ENCODE measurements around the gene HSD11B2.
"Not testable (repeated sequence)": the region's sequence is repeated elsewhere in the genome, so short reads cannot be mapped to it uniquely, and the experiment has no call there.

HSD11B2 gene

DNA sequence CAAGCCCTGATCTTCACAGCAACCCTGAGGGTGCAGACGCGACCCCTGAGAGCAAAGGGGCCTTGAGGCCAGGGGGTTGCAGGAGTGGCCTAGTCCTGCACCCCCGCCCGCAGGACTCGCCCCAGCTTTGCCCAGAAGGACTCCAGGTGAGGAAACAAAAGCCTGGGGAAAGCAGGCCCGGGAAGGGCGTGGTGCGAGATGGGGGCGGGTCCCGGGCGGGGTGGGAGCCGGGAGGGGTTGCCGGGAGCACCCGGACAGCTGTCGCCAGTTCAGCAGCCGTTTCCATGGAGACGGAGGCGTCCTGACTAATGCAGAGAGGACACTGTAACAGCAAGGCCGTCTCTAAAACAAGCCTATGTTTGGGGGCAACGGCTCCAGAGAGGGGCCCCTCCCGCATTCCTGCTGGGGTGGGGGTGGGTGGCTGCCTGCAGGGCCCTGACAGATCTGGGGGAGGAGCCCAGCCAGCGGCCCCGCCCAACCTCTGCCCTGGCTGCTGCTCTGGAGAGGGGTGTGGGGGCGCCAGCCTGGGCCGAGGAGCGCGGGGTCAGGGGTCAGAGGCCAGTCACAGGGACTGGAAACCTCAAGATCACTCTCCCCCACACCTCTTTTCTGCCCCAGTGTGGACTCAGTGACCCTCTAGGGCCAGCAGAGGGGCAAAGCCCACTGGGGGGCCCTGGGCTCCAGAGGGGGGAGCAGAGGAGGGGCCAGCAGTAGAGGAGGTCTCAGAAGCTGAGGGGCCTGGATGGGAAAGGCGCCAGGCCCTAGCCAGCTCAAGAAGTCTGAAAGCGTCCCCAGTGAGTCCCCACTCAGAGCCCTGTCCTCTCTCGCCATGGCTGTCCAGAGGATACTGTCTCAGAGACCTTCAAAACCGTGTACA lies 34.5 kb upstream of the HSD11B2 start:
- peak; percentile 92 for DNase-seq

GRCh38 chr16:67397036-67397801 lies 33.7 kb upstream of the HSD11B2 start:
- no peak for DNase-seq

DNA sequence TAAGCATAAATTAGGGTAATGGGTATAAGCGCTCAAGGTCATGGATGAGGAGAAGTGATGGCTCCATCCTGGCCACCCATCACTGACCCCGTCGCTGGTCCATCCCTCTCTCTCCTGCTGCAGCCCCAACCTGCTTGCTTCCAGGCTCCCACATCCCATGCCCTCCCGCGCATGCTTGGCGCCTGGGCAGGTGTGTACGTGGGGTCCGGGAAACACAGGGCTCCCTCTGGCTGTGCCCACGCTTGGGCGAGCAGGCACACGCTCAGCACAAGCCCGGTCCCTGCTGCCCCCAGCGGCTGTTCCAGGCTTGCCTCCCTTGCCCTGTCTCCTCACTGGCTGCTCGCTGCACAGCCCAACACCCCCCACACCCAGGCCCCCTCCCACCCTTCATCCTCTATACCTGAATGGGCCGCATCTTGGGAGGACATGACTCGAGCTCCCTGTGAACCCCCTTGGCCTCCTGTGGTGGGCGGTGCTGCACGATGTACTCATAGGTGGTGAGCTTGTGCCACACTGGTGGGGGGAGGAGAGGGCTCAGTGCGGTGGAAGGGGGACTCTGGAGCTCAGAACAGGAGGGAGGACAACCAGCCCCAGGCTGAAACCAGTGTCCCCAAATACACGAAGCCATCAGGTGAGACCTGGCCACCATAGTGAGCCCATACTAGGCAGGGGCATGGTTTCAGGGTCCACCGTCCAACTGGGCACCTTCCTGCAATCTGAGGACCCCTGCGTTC lies 32.9 kb upstream of the HSD11B2 start:
- DNase-seq: peak; percentile 54

DNA sequence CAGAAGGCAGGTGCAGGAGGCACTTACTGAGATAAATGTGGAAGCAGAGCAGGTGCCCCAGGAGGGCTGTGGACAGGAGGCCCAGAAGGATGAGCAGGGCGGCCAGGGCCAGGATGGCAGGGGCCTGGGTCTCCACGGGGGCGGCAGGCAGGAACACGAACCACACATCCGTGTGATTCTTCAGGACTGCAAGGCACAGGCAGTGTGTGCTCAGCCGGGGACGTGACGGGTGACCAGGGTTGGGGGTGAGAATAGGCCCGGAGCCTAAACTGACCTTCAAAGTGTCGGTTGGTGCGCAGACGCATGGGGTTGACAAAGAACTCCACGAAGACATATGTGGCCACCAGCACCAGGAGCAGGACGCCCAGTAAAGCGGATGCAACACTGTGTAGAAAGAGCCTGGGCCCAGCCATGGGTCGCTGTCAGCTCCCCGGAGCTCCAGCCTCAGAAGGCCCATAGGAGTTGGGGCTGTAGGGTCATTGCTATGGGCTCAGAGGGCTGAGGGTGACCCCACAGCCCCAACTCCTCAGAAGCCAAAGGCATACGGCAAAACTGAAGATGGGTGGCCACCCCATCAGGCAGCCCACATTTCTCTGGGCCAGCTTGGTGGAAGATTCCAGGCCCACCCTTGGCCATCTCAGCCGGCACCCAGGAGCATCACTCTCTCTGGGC lies 32.2 kb upstream of the HSD11B2 start:
- no peak for DNase-seq

- DNase-seq: peak; percentile 69
Measured at GRCh38 chr16:67399218-67399733, 31.6 kb upstream of the HSD11B2 start.

DNA sequence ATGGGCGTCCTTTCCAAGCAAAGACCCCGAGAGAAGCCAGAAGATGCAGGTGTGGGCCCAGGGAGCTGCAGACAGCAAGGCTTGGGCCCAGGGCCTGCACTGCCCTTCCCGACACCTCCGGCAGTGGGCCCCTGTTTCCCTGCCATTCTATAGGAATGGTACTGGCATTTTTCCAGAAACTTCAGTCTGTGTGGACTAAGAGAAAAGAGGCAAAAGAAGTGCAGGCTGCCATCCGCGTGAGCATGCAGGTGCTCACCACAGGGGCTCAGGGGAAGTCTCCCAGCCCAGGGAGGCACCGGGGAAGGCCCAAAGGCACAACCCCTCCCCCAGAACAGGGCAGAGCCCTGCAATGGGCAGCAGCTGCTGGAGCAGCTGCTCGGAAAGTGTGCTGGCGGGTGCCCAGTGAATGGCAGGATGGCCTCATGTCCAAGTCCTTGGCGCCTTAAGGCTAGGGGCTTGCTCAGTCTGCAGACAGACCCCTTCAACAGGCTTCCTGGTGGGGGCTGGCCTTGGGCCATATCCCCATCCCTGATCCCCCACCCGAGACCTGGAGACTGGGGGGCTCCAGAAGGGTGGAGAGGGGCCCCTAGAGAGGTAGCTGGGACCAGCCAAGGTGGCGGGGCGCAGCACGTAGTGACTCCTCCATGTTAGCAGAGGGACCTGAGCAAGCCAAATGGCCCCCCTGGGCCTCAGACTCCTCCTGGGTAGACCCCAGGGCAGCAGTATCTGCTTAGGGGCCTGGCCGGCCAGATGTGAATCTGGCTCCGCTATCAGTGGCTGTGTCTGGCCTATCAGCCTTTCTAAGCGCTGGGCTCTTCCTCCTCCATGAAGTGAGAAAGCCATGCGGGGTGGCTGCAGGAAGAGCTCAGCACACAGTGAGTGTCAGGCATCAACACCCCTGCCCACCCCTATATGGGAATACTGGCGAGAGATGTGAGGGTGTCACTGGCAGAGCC lies 30.9 kb upstream of the HSD11B2 start:
- peak; percentile 65 for DNase-seq

DNA sequence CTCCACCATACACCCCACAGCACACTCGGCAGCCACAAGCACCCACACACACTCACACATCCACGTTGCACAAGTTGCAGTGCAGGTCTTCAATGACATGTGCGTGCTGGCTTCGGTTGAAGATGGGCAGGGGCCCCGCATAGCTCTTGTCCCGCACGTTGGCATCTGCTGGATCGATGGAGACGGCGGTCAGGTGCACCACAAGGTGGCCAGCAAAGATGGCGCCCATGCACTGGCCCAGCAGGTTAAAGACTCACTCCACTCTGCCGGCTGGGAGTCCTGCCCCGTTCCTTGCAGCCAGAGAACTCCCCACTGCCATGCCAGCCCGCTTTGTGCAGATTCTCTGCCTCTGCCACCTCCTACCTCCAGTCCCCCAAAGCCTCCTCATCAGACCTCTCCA lies 30.0 kb upstream of the HSD11B2 start:
- no peak for DNase-seq

DNA sequence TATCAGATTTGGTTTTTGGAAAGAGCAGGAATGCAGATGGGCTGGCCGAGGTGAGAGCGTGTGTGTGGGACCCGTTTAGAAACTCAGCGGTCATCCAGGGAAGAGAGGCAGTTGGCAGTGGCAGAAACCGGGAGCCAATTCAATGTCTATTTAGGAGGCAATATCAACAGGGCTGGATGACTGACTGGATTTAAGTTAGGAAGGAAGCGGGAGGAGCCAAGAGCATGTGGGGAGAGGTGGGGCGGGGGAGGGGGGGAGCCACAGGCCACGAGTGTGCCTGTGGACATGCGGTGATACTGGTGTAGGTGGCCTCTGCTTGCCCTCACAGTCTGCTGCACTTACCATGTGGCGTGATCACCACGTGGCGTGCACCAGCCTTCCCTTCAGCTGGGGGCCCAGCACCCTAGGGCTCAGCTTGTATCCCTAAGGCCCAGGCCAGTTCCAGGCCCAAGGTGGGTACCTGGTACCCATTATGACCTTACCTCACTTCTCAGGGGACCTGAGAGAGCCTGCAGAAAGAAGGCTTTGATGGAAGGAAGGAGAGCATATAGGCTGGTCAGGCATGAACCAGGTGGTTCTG lies 26.9 kb upstream of the HSD11B2 start:
- no peak for DNase-seq

DNA sequence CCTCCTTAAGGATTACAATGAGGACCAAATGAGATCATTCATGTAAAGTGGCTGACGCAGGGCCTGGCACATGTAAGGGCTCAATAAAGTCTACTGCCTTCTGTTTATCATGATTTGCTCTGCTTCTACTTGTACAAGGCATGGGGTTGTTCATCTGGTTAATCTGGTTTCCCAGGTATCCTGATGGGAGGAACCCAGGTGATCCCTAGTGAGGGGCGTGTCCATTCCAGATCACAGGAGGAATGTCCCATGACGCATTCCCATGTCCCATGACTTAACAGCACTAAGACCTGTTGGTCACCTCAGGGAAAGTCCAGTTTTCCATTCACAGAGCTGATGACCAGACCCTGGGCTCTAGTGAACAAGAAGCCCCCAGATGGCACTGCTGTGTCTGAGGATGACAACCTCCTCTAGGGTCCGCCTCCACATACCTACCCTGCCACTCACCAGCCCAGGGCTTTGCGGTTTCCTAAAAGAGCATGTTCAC lies 26.1 kb upstream of the HSD11B2 start:
- no peak for DNase-seq

GRCh38 chr16:67405336-67405735 lies 25.6 kb upstream of the HSD11B2 start:
- no peak for DNase-seq

GRCh38 chr16:67406111-67406971 lies 24.6 kb upstream of the HSD11B2 start:
- DNase-seq: no peak

DNA sequence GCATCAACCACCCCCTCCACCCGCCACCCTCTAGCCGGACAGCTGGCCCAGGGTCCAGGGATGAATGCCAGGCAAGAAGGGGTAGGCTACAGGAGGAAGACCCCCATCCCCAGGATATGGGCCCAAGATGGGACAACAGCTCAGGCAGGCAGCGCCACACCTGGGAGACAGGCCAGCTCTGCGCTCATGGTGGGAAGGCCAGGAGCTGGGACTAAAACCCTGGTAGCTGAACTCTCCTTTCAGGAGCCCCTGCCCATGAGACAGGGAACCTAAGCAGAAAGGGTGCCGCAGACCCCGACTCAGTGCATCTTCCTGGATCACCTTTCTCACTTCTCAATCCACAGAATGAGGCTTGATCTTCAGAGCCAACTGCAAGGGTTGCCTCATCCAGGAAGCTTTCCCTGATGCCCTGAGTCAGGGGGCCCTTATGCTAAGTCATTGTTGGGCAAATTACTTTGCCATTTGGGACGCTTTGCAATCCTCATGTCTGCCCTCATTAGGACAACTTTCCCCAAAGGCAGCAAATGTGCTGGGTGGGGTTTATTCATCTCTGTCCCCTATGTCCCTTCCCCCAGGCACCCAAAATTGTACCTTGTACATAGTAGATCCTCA lies 23.6 kb upstream of the HSD11B2 start:
- no peak for DNase-seq

DNA sequence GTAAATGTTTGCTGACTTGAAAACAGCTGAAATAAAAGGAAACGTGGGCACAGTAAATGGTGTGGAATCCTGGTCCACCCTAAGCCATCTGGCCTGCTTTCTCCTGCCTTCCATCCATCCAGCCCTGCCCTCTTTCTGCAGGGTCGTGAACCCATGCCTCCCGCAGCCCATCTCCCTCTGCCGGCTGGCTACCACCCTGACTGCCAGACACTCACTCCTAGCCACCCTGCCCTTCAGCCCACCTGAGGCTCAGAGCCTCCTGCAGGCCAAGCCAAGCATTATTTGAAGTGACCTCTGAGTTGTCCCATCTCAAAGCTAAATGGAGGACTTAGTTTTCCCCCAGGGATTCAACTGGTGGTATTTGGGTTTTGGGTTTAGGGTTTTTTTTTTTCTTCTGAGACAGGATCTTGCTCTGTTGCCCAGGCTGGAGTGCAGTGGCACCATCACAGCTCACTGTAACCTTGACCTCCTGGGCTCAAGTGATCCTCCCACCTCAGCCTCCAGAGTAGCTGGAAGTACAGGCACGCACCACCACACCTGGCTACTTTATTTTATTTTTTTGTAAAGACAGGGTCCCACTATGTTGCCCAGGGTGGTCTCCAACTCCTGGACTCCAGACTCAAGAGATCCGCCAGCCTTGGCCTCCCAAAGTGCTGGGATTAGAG lies 23.0 kb upstream of the HSD11B2 start:
- DNase-seq: peak; percentile 51

DNA sequence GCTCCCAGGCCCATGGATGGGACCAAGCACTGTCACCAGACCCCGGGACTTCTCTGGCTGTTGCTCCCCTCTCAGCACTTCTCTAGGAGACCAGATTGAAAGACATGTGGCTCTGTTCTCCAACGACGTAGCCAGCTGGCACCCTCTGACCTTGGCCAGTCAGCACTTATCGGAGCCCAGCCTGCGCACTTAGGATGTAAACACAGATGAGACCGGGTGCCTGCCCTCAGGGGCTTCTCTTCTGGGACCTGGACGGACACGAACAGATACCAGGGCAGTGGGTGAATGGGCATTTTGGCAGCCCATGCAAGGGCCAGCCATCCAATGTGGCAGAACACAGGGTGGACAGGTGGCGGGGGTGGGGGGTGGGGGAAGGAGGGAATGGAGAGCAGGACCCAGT lies 21.3 kb upstream of the HSD11B2 start:
- peak; percentile 35 for DNase-seq

GRCh38 chr16:67411339-67411738 lies 19.6 kb upstream of the HSD11B2 start:
- no peak for DNase-seq

DNA sequence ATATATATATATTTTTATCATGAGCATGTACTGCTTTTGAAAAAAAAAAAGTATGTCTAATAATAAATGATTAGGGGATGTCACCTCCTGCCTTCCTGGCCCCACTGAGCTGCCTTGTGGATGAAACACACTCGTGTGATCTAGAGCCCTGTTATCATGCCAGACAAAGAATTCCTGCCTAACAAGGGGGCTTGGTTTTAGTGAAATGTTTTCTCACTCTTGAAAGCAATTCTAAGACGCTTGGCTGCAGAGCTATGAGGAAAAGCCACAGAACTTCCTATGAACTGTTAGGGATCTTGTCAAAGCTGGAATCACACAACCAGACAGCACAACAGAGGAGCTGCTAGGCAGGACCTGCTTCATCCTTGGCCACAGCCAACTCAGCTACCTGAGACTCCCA lies 18.6 kb upstream of the HSD11B2 start:
- DNase-seq: no peak

DNA sequence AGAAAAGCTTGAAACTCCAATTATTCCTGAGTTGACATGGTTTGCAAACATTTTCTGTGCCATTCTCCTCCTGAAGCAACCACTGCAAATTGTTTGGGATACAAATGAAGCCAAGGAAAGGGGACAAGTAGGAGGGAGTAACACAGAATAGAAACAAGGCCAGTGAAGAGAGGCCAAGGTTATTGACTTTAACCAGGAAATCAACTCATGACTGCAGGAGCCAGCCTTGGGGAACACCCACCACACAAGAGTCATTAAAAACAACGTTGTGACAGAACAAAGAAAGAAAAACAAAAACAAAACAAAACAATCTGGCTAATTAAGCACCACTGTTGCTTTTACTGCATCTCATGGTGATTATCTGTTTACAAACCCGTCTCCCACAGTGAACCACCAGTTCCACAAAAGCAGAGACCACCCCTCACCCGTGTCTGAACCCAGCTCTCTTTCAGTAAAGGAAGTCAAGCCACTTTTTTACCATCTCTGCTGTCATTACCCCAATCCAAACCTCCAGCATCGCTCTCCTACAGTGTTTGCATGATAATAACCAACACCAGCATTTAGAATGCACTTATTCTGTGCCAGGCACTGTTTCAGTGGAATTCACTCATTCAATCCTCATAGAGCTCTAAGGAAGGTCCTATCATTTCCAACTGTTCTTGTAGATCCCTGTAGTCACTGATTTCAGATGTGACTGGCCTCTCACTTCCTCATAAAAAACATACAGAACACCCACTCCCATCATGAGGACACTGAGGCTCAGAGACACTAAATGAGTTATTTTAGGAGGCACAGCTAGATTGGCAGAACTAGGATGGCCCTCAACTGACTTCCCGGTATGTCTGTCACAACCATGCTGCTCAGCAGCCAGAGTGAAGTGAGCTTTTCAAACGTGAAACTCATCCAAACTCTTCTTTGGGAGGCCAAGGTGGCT lies 16.7 kb upstream of the HSD11B2 start:
- DNase-seq: no peak

DNA sequence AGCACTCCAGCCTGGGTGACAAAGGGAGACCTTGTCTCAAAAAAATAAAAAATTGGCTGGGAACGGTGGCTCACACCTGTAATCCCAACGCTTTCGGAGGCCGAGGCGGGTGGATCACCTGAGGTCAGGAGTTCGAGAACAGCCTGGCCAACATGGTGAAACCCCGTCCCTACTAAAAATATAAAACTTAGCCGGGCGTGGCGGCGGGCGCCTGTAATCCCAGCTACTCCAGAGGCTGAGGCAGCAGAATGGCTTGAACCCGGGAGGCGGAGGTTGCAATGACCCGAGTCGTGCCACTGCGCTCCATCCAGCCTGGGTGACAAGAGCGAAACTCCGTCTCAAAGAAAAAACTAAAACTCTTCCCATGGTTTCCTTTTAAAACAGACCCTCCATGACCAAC lies 15.5 kb upstream of the HSD11B2 start:
- DNase-seq: not testable (repeated sequence)

Measured in RPMI8226 (cell line).